Gastrocnemius medialis (tissue), 4 donors: ENCODE results near the gene FOXL1. TPM values are rescaled to one million over a fixed set of nuclear protein-coding genes. Genes with fewer than 3 reads are reported as not detected.

Experiments used
- ATAC-seq, 2 donors: fragments of 150-250 bp; one replicate each; pipeline ENCODE4 v1.9.1; 2016
- DNase-seq, 2 donors: peaks; one replicate each; pipeline ENCODE4 v3.0.0-alpha.2; 2019
- H3K27ac ChIP-seq, 4 donors: fragments of 200-600 bp; sonication (generic); 1 replicate in 1 of 4; 2 replicates in 3 of 4; pipeline ENCODE4 v1.5.1; 2016 to 2018; ENCODE audit warnings: mild to moderate bottlenecking in 2 of 4, moderate library complexity in 1 of 4
- H3K27me3 ChIP-seq, 3 donors: fragments of 200-600 bp; sonication (generic) in 2 of 3; 1 replicate in 1 of 3; 2 replicates in 2 of 3; pipeline versions ENCODE4 v1.5.1 to v1.6.0; 2016 to 2019; ENCODE audit warnings: mild to moderate bottlenecking in 1 of 3, moderate library complexity in 1 of 3
- H3K36me3 ChIP-seq, 2 donors: fragments of 200-600 bp; sonication (generic) in 1 of 2; one replicate each; pipeline ENCODE4 v1.5.1; 2017 to 2018
- H3K4me1 ChIP-seq, 2 donors: fragments of 200-600 bp; sonication (generic) in 1 of 2; one replicate each; pipeline ENCODE4 v1.5.1; 2016 to 2017; ENCODE audit warnings: mild to moderate bottlenecking in 2 of 2
- H3K4me3 ChIP-seq, 4 donors: fragments of 200-600 bp; sonication (generic) in 3 of 4; 1 replicate in 1 of 4; 2 replicates in 3 of 4; pipeline ENCODE4 v1.5.1; 2016 to 2019; ENCODE audit warnings: mild to moderate bottlenecking in 2 of 4
- H3K9me3 ChIP-seq, 3 donors: fragments of 200-600 bp; sonication (generic) in 2 of 3; 1 replicate in 1 of 3; 2 replicates in 2 of 3; pipeline ENCODE4 v1.5.1; 2016 to 2019
- POLR2A ChIP-seq, 2 donors: fragments of 450-650 bp; IDR thresholded peaks; one replicate each; pipeline ENCODE4 v1.6.1; 2017; ENCODE audit warnings: antibody characterized with exemption in 2 of 2, mild to moderate bottlenecking in 2 of 2, moderate library complexity in 2 of 2
- in situ Hi-C, 4 donors: fragments of 200-750 bp; cut with MboI; loops; one replicate each; pipeline versions ENCODE4 v1.15.0 to v1.8.0; 2017; ENCODE audit warnings: low sequenced_read_pairs in 4 of 4
- intact Hi-C: fragments of 100-400 bp; cut with DNase I; formaldehyde crosslinking; loops from one replicate; pipeline ENCODE4 v1.15.1; 2023; ENCODE audit warnings: low total_unique reads
- total RNA-seq, 4 donors: library from RNA; depleted of rRNA; stranded (reverse); fragments of >200 nt; gene quantifications; one replicate each; pipeline versions ENCODE4 v1.1.0 to v1.2.3, GENCODE V29; 2016
- TF ChIP-seq, protein P1 (sequence below), 5 experiments: fragments of 450-650 bp in 3 of 5; fragments of 200-600 bp in 2 of 5; sonication (generic) in 2 of 5; IDR thresholded peaks in 4 of 5; conservative IDR thresholded peaks in 1 of 5; 1 replicate in 4 of 5; 2 replicates in 1 of 5; pipeline ENCODE4 v1.5.1; 2016 to 2019; ENCODE audit warnings: antibody characterized with exemption in 5 of 5, mild to moderate bottlenecking in 3 of 5, moderate library complexity in 3 of 5

Gene FOXL1
- total RNA-seq, 4 donors from 2014 or later = 2.0 to 5.9 (median 3.3) TPM

GRCh38 chr16:86595983-86596605, 17.7 kb downstream of the FOXL1 start:
- intact Hi-C loops (no loop called here), in situ Hi-C loops (loop anchor here in 2 of 4 donors (25.0 kb wide), 1 partner anchor 166 kb away; no protein-coding TSS in a partner anchor)
- H3K36me3 ChIP-seq = no peaks in the 10 kb centered on the region
- H3K27ac ChIP-seq = no peak overlapping the region
- TF ChIP-seq POLR2A (IDR thresholded peaks at IDR 0.05) = no peak
- TF ChIP-seq, protein P1, sequence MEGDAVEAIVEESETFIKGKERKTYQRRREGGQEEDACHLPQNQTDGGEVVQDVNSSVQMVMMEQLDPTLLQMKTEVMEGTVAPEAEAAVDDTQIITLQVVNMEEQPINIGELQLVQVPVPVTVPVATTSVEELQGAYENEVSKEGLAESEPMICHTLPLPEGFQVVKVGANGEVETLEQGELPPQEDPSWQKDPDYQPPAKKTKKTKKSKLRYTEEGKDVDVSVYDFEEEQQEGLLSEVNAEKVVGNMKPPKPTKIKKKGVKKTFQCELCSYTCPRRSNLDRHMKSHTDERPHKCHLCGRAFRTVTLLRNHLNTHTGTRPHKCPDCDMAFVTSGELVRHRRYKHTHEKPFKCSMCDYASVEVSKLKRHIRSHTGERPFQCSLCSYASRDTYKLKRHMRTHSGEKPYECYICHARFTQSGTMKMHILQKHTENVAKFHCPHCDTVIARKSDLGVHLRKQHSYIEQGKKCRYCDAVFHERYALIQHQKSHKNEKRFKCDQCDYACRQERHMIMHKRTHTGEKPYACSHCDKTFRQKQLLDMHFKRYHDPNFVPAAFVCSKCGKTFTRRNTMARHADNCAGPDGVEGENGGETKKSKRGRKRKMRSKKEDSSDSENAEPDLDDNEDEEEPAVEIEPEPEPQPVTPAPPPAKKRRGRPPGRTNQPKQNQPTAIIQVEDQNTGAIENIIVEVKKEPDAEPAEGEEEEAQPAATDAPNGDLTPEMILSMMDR (IDR thresholded peaks at IDR 0.05 in 4 of 5, conservative IDR thresholded peaks at IDR 0.05 in 1 of 5) = no peak
- H3K4me3 ChIP-seq = no peak overlapping the region
- no peak for ATAC-seq
- peaks cover 0 to 4% of the 10 kb centered on the region in 2 donors for H3K4me1 ChIP-seq
- peaks cover 14 to 41% (median 36%) of the 10 kb centered on the region in 3 donors for H3K27me3 ChIP-seq
- no peaks in the 10 kb centered on the region for H3K9me3 ChIP-seq
- DNase-seq = no peak

DNA sequence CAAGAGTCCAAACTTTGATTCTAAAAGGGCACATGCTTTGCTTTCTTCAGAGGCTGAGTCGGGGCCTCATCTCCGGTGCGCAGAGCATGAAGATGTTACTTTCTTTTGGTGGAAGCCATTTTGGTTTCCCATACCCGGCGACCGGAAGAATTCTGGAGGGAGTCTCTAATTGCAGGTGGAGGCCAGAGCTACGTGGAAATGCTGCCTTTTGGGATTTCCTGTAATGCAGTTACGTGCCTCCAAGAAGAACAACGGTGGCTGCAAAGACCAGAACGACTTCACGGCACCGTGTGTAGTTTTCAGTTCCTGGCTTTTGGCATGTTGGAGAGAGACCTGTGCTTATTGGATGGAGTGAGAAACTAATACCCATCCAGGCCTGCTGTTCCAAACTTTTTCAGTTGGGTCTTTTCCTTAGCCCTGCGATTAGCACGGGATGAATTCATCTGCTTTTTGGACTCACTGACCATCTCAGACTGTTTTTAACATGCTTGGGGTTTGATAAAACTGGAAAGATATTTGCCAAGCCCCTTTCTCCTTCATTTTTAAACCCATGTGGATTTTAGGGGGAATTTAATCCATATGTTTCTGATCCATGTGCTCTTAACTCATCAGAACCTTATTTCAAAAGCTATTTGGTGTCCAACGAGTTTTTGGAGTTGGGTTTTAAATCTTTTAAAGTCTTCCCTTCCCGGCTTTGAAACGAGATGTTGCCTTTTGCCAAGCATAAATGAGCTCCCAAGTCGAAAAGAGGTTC, 19.0 kb downstream of the FOXL1 start:
- ATAC-seq (no peak), DNase-seq (no peak)
- H3K36me3 ChIP-seq = no peaks in the 10 kb centered on the region
- in situ Hi-C loops = loop anchor here in 2 of 4 donors (25.0 kb wide), 1 partner anchor 165 kb away; no protein-coding TSS in a partner anchor
- peaks cover 14 to 35% (median 31%) of the 10 kb centered on the region in 3 donors for H3K27me3 ChIP-seq
- no peak overlapping the region for H3K27ac ChIP-seq
- H3K4me3 ChIP-seq = no peak overlapping the region
- intact Hi-C loops = no loop called here
- H3K4me1 ChIP-seq = peaks cover 0 to 4% of the 10 kb centered on the region in 2 donors
- no peak for TF ChIP-seq POLR2A (IDR thresholded peaks at IDR 0.05)
- TF ChIP-seq, protein P1 (IDR thresholded peaks at IDR 0.05 in 4 of 5, conservative IDR thresholded peaks at IDR 0.05 in 1 of 5) = no peak
- no peaks in the 10 kb centered on the region for H3K9me3 ChIP-seq

GRCh38 chr16:86597880-86598606, 19.7 kb downstream of the FOXL1 start:
- in situ Hi-C loops = loop anchor here in 2 of 4 donors (25.0 kb wide), 1 partner anchor 164 kb away; no protein-coding TSS in a partner anchor
- ATAC-seq = no peak
- H3K36me3 ChIP-seq = no peaks in the 10 kb centered on the region
- TF ChIP-seq, protein P1 (IDR thresholded peaks at IDR 0.05 in 4 of 5, conservative IDR thresholded peaks at IDR 0.05 in 1 of 5) = no peak
- no peak for TF ChIP-seq POLR2A (IDR thresholded peaks at IDR 0.05)
- peaks cover 7 to 29% (median 24%) of the 10 kb centered on the region in 3 donors for H3K27me3 ChIP-seq
- no peak for DNase-seq
- intact Hi-C loops = no loop called here
- H3K27ac ChIP-seq = no peak overlapping the region
- no peaks in the 10 kb centered on the region for H3K9me3 ChIP-seq
- no peak overlapping the region for H3K4me3 ChIP-seq
- peaks cover 0 to 4% of the 10 kb centered on the region in 2 donors for H3K4me1 ChIP-seq

- DNase-seq = no peak
- intact Hi-C loops (no loop called here), in situ Hi-C loops (loop anchor here in 2 of 4 donors (25.0 kb wide), 1 partner anchor 163 kb away; no protein-coding TSS in a partner anchor)
- Histone ChIP-seq H3K9me3 (no peaks in the 10 kb centered on the region), H3K4me3 (no peak overlapping the region), H3K27ac (no peak overlapping the region), H3K27me3 (peaks cover 0 to 21% (median 15%) of the 10 kb centered on the region in 3 donors), H3K4me1 (peaks cover 0 to 4% of the 10 kb centered on the region in 2 donors), H3K36me3 (no peaks in the 10 kb centered on the region)
- no peak for ATAC-seq
- TF ChIP-seq, protein P1 (IDR thresholded peaks at IDR 0.05 in 4 of 5, conservative IDR thresholded peaks at IDR 0.05 in 1 of 5) = no peak
These were observed 20.5 kb downstream of the FOXL1 start for GRCh38 chr16:86598607-86599565.
